Middle frontal gyrus (tissue), 1 donor: ENCODE measurements around the gene SND1.
A peak's percentile ranks its signal among the peaks of the same experiment; 100 is the strongest.

Experiments used
- DNase-seq: peaks from one replicate; pipeline ENCODE4 v3.0.0-alpha.2; 2015; ENCODE audit warnings: low spot score; ENCODE audit errors: extremely low spot score

Gene SND1

DNA sequence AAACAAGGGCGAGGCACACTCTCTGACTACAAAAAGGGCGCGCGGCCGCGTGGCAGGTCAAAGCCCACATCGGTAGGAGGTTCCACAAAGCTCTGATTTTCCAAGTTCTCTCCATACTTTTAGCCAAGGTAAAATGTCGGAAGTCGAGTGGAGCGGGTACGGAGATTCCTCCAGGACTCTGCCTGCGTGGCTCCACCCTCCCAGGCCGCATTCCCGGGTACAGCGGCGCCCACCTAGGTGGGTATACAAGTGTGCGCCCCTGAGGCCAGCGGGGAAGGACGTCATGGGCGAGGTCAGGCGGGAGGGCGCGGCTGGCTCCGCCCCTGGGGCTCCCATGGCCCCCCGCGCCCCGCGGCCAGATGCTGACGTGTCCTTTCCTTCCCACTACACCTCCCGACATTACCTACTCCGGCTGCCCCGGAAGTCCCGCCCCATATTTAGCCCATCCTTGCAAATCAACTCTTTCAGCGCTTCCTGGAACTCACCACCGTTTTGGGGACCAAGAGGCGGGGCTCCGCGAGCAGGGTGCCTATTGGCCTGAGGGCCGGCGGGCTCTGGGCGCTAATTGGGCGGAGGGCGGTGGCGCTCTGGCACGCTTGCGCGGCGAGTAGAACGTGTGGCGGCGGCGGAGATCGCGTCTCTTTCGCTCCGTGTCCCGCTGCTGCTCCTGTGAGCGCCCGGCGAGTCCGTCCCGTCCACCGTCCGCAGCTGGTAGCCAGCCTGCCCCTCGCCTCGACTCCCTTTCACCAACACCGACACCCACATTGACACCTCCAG is at the start of gene SND1:
Gene SND1, plus strand, starts transcription at position 639 of the 777 bp plus-strand sequence. CDS start 180 bp downstream, outside the sequence.
- DNase-seq, result peak; percentile 98

DNA sequence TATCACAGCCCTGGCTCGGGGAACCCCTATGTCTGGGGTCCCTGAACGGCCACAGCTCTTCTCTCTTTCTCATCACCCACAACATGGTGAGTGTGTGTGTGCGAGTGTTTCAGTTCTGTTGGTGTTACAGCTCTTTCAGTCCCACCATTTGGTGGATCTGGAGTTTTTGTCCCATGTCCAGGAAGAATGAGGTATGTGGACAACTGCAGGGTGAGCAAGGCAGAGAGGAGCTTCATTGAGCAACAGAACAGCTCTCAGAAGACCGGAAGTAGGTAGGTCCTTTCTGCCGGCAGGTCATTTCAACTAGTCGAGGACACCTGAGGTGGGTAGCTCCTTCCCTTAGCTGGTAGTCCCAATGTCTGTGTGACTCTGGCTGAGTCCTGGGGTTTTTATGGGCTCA is 43.5 kb upstream of the SND1 start:
- DNase-seq, result no peak

DNA sequence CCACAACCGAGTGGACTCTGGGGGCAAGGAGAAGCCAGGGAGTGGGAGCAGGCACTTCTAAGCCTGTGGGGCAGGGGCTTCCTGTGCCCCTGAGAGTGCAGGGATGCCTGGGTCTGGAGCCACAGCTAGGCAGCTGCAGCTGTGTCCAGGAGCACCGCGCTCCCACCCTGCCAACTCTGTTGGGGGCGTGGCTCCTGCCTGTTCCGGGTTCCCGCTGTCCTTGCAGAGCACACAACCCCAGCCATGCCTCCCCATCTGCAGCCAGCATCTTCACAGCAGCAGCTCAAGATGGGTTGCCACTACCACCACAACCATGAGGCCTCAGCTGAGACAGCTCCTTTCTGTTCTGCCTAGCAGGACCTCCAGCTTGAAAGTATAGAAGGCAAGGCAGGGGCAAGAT is 42.7 kb upstream of the SND1 start:
- DNase-seq, result no peak

DNA sequence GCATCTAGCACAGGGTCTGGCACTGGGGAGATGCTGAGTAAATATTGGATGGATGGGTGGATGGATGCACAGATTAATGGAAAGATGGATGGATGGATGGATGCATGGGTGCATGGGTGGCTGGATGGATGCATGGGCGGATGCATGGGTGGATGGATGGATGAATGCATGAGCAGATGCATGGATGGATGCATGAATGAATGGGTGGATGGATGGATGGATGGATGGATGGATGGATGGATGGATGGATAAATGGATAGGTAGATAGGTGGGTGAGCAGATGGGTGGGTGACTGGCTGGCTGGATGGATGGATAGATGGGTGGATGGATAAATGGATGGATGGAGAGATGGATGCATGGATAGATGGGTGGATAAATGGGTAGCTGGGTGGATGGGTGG is 39.7 kb upstream of the SND1 start:
- DNase-seq, result no peak

DNA sequence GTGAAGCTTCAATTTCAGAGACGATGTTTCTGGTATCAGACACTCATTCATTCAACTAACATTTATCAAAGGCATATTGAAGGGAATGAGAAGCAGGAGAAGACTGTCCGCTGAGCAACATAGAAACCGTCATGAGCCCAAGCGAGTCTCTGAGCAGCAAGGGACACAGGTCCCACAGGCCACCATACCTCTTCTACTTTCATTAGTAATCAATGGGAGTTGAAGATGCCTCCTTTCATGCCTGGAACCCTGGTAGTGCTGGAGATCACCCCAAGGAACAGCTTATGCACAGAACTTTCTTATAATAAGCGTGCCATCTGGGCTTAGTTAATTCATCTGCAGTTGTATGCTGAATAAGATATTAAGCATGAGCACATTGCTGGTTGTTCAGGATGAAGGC is 35.3 kb upstream of the SND1 start:
- no peak for DNase-seq

DNA sequence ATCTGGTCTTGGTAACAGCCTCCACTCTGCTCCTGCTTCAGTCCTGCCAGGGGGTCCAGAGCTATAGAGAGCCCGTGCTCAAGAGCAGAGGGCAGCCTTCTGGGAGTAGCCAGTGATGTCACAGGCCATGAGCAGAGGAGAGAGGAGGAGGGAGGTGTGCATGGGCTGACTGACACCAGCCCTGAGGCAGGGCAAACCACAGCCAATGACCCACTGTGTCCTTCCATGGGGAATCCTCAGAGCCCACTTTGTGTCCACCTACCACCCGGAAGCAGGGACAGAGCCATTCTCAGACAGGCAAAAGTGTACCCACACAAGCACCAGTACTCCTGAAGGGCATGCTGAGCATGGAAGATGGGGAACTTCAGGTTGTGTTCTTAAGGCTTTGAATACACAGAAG is 34.0 kb upstream of the SND1 start, which contains the start of gene PAX4:
Gene PAX4, minus strand, starts transcription at position 101 of the 400 bp plus-strand sequence. CDS start 2,214 bp downstream, outside the sequence.
- no peak for DNase-seq

DNA sequence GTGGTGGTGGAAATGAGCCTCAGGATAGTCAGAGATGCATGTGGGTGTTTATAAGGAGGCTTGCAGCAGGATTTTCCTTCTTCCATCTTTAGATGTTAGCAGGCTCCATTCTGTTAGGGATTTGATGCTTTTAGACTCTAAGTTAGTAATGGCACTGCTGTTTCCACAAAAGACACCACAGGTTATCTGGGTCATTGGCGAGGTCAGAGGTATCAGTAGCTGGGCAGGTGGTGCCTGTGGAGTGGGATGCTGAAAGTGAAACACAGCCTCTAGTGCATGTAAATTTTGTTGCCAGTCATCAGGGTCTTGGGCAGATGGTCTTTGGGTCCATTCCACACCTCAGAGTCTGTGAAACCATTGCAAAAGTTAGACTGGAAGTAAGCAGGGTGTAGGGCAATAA is 33.2 kb upstream of the SND1 start:
- no peak for DNase-seq

DNA sequence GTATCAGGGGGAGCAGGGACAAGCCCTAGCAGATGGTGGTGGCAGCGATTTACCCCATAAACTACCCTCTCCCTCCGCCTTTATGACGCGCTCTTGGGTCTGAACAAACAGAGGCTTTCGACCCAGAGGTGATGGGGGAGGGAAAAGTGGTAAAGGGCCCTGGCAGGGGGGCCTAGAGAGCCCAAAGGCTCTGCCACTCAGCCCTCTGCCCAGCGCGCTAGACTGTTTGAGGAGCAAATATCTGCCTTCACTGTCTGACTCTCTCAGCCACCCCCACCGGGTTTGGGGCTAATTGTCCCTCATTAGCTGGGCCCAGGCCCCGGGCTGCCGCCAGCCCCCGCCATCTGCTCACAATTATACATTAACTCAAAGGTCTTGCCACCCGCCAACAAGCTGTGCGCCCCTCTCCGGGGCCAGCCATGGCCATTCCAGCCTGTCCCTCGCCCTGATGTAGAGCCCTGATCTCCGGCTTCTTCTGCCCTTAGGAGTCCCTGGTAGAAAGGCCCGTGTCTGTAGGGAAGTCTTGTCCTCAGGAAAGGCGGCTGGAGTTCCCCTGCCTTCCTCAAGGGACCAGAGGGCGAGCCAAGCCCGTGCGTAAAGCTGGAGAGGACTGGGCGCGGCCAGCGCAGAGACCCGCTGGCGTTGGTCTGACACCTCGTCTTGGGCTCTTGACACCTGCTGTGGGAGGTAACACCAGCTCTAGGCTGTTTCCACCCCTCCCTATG is 32.2 kb upstream of the SND1 start:
- DNase-seq, result no peak

DNA sequence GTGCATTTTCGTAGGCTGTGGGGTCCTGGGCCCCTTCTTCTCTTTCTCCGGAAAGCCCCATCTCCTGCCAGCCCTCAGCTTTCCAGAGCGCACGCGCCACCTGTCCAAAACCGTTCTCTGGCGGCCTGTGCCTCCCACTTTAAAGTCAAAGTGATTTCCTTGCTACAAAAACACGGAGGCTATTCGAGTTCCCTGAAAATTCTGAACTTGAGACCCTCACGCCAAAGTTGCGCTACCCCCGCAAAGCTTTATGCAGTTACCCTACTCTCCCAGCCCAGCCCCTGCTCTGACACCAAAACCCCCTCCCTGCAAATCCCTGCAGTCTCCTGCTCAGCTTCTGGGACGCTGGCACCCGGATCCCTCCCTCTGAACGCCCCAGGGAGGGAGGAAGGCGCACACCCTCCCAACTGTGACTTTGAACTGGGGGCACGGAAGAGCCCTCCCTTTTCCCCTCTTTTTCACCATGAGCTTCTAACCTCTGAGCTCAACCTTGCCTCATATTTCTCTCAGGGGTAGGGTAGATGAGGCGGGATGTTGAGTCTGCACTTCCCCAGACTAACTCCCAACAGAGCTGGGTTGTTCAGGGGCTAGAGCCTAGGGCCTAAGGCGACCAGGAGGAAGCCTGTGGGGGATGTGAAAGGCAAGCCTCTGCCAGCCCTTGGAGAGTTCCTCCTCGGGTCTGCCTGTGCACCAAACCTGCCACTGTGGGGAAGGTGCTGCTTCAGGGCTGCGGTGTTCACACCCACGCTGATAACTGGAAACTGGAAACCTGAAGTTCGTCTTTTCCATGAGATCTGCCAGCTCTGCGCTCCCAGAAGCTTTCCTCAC is 31.4 kb upstream of the SND1 start:
- DNase-seq, result no peak

DNA sequence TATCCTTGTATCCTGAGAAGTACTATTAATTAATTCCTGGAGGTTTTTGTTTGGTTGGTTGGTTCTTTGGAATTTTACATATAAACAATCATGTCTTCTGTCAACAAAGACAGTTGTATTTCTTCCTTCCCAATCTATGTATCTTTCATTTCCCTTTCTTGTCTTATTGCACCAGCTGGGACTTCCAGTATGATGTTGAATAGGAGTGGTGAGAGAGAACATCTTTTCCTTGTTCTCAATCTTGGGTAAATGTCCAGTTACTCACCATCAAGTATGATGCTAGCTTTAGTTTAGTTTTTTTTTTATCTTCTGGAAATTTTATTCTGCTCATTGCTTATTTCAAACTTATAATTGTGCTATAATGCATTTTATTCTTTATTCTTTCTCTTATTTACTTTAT is 26.7 kb upstream of the SND1 start:
- no peak for DNase-seq

DNA sequence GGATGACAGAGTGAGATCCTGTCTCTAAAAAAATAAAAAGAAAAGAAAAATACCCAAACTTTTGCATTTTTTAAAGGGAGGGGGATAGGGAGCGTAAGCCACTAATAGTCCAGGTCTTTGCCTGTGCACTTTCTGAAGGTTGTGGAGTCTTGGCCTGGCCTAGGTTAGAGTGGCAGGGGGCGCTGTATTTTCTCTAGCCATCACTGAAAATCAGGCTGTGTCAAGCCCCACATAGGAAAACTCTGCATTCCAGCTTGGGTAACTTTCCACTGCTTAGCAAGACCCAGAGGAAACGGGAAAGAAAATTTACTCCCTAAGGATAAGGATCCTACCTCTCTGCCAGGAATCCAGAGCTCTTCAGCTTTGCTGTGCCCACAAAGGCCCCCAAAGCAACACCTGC is 23.5 kb upstream of the SND1 start:
- no peak for DNase-seq

DNA sequence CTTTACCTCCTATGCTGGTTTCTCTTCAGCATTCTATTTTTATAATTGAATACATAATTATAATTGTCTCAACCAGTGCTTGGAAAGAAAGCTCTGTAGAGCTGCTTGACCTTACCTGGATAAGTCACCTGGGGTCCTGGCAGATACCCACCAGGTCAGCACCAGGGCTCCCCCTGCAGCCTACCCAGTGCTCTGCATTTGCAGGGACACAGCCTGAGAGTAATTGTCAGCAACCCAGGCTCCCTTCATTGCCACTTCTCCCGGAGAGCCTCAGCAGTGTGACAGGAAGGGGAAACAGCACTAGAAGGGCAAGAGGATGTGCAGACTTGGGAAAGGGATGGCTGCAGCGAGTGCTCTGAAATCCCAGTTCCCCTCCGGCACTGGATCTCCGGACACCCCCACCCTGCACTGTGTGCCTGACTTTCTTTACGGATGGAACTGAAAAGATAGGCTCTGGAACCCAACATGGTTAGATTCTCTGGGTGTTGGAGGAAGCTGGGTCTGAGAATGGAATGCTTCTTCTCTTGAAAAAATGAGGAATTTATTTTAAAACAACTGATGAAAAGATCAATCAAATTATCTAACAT is 22.6 kb upstream of the SND1 start:
- no peak for DNase-seq

DNA sequence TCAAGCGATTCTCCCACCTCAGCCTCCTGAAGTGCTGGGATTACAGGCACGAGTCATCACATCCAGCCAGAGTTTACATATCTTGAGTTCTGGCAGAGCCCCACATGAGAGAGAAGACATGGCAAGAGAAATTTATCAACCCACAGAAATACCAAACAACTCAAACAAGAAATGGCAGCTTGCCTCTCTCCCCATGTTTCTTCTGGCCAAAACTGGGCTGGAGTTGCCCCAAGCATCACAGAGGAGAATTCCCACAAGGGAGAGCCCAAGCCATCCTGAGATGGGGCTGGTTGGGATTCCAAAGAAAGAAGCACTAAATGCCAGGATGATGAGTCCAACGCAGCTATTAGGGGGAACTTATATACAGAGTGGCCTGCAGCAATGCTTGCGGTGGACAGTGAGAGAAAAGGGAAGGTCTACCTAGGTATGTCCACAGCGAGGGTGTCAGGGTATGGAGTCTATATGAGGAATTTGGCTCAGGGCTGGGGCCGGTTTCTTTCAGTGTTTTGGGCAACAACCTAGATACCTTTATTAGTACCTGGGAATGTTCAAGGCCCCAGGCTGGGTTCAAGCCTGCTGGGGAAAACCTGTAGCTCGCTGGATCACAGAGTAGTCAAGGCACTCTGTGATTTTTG is 19.6 kb upstream of the SND1 start:
- no peak for DNase-seq

DNA sequence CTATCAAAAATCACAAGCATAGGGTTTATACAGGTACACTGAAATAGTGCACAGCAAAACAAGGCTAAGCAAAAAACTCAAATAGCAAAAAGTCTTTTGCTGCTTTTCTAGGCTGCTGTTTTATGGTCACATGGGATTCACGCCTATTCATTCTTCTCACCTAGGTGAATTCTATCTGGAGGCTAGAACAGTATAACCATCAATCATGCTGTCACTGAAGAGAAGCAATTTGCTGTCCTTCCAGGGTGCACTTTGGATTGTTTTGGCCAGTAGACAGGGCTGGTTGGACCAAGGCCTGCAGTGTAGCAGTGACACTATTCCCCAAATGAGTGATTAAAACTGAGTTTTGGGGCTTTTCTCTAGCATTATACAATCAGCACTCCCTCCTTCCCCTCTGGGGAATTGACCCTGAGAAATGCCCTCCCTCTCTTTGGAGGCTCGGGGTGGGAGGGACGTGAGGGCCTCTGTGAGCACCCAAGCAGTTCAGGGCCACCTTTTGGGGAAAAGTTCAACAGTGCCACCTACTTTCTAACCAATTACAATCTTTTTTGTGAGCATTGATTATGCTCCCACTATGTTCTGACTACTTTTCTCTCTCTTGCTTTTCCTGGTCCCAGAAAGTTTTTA is 16.2 kb upstream of the SND1 start:
- DNase-seq, result no peak

DNA sequence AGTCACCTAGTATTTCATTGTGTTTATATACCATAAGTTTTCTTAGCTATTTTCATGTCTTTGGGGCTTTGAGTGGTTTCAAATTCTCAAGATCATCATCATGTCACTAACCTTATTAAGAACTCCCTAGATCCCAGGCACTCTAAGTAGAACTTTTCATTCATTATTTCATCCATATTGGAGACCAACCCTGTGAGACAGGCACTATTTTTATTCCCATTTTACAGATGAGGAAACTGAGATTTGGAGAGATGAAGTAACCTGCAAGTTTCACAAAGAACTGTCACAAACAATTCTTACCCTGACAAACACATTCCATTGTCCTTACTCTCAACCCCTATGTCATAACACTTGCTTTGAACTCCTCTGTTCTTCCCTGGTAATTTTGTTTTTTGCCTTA is 13.8 kb upstream of the SND1 start:
- no peak for DNase-seq

DNA sequence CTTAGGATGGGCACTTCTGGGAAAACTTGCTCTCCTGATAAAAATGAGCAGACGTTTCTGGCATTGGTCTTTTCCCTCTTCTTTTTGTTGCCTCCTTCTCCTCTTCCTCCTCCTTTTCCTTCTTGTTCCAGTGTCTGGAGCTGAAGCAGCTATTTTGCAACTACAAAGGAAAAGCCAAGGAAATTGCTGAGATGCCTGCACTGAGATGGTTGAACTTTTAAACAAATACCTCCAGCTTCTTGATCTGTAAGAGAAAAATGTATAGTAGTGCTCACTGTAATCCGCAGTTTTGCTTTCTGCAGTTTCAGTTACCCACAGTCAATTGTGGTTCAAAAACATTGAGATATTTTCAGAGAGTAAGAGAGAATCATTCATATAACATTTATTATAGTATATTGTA is 7.5 kb upstream of the SND1 start:
- no peak for DNase-seq

DNA sequence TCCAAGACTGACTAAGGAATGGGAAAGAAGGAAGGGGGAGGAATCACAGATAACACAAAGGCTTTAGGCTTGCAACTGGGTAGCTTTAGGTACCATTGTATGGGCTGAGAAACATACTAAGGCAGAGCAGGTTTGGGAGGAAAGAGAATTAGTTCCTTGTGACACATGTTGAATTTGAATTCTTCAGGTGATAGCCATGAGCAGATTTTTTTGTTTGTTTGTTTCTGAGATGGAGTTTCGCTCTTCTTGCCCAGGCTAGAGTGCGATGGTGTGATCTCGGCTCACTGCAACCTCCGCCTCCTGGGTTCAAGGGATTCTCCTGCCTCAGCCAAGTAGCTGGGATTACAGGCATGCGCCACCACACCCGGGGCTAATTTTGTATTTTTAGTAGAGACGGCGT is 4.4 kb upstream of the SND1 start:
- no peak for DNase-seq

DNA sequence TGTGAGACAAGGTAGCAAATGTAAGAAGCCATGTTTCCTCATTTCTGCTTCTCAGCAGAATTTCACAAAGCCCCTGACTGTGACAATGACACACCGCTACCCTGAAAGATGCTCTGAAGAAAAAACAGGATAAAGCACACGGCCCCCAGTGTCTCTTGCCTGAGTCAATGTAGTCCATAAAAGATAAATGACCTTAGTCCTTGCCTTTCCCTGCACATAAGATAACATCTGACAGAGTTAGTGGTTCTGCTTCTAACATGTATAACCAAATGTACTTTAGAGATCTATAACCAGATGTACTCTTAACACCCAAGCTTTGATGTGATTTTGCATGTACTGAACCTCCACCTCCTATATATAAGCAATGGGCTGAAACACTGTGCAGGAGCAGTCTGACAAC is 3.0 kb upstream of the SND1 start:
- DNase-seq, result no peak

DNA sequence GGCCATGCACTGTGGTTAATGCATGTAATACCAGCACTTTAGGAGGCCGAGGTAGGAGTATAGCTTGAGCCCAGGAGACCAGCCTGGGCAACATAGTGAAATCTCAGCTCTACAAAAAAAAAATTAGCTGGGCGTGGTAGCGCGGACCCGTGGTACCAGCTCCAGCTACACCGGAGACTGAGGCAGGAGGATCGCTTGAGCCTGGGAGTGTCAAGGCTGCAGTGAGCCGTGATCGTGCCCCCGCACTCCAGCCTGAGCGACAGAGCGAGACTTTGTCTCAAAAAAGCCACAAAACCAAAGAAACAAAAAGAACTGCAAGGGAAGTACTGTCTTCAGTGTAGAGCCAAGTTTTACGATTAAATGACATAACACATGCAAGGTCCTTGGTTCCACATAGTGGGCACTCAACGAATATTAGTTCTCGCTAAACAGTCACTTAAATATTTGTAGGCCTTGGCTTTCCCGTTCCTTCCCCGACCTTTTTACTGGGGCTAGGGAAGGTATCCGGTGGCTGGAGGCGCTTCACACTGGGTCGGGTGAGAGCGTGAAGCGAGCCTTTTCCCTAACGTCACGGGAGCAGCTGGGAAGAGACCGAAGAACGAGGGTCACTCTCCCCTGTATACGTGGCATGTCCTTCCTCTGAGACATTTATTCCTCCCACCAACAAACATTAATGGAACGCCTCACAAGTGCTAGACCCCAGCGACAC is 993 bp upstream of the SND1 start:
- DNase-seq, result no peak
